SK-N-SH (cell line): ENCODE data around the gene TYW1B.
"Not testable (repeated sequence)": the region's sequence is repeated elsewhere in the genome, so short reads cannot be mapped to it uniquely, and the experiment has no call there.

Experiments
- CTCF ChIP-seq: fragments of 200-600 bp; sonication (generic); IDR thresholded peaks from 2 replicates; pipeline ENCODE4 v1.6.1; 2017; ENCODE audit warnings: antibody characterized with exemption, mild to moderate bottlenecking, moderate library complexity
- GABPA ChIP-seq: IDR thresholded peaks from 2 replicates; pipeline ENCODE4 v1.4.0; 2012; ENCODE audit warnings: low read depth, mild to moderate bottlenecking
- SIN3A ChIP-seq: IDR thresholded peaks from 2 replicates; pipeline ENCODE4 v1.6.1; 2012; ENCODE audit warnings: low read depth, mild to moderate bottlenecking, low read length, moderate library complexity, borderline replicate concordance
- ZBTB33 ChIP-seq: IDR thresholded peaks from 2 replicates; pipeline ENCODE4 v1.4.0; 2012; ENCODE audit warnings: low read depth, borderline replicate concordance

DNA sequence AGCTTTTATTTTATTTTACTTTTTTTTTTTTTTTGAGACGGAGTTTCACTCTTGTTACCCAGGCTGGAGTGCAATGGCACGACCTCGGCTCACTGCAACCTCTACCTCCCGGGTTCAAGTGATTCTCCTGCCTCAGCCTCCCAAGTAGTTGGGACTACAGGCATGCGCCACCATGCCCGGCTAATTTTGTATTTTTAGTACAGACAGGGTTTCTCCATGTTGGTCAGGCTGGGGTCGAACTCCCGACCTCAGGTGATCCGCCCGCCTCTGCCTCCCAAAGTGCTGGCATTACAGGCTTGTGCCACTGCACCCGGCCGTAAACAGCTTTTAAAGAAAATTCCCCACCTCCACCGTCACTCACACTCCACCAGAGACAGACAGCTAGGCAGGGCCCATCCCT lies 19.5 kb downstream of the TYW1B start:
- not testable (repeated sequence) for TF ChIP-seq CTCF, GABPA, SIN3A, ZBTB33
